Measurements from ENCODE around the gene KRTAP3-3. TPM values are rescaled to one million over a fixed set of nuclear protein-coding genes. Genes with fewer than 3 reads are reported as not detected.
"Not testable (repeated sequence)": the region's sequence is repeated elsewhere in the genome, so short reads cannot be mapped to it uniquely, and the experiment has no call there.

The KRTAP3-3 gene
- total RNA-seq, 1 experiment from 2014 or later, result not detected

DNA sequence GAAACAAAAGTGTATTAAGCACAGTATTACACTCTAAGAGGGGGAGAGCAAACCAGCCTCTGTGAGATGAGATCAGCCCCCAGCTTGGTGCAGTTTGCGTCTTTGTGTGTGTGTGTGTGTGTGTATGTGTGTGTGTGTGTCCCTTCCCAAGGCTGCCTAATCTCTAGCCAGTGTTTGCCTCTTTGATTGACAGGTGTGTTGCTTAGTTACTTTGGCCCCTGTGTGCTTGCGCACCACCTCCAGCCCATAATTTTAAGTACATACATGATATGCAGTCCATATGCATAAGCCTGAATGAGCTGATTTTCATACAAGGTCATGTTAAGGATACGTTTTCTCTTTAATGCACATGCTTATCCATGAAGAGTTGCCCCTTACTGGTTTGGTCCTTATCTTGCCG is 7.8 kb upstream of the KRTAP3-3 start:
- Histone ChIP-seq H4K20me1 (ENCODE audit: insufficient read depth, low read depth, low read length) (no peaks in the 10 kb centered on the region), H3K4me1 (ENCODE audit: low read length) (no peaks in the 10 kb centered on the region), H3K27ac (ENCODE audit: low read length) (no peak overlapping the region), H2AFZ (ENCODE audit: low read length) (no peak overlapping the region), H3K27me3 (ENCODE audit: low read length) (no peaks in the 10 kb centered on the region), H3K36me3 (ENCODE audit: insufficient read depth, low read length) (no peaks in the 10 kb centered on the region), H3K9ac (ENCODE audit: low read length) (no peak overlapping the region), H3K9me2 (replicated peaks; ENCODE audit: insufficient read depth, low read length) (no peaks in the 10 kb centered on the region), H3K9me3 (ENCODE audit: low read length) (no peaks in the 10 kb centered on the region), H3K79me2 (ENCODE audit: low read length) (no peaks in the 10 kb centered on the region), H3K4me3 (ENCODE audit: low read length) (no peak overlapping the region), H3K4me2 (ENCODE audit: low read depth, low read length, poor library complexity, severe bottlenecking) (no peak overlapping the region)
- no peak for DNase-seq

GRCh38 chr17:40999563-40999962 is 5.6 kb upstream of the KRTAP3-3 start, which contains the start of gene KRTAP3-2:
KRTAP3-2 (minus strand) TSS chr17:40999906; CDS start chr17:40999853, 53 bp downstream.
- H3K9me3 ChIP-seq (ENCODE audit: low read length); H4K20me1 ChIP-seq (ENCODE audit: insufficient read depth, low read depth, low read length); H3K36me3 ChIP-seq (ENCODE audit: insufficient read depth, low read length); H3K4me3 ChIP-seq (ENCODE audit: low read length); H2AFZ ChIP-seq (ENCODE audit: low read length); H3K9ac ChIP-seq (ENCODE audit: low read length); H3K4me1 ChIP-seq (ENCODE audit: low read length); H3K27ac ChIP-seq (ENCODE audit: low read length); H3K27me3 ChIP-seq (ENCODE audit: low read length); H3K79me2 ChIP-seq (ENCODE audit: low read length); H3K4me2 ChIP-seq (ENCODE audit: low read depth, low read length, poor library complexity, severe bottlenecking); DNase-seq; H3K9me2 ChIP-seq (replicated peaks; ENCODE audit: insufficient read depth, low read length): not testable (repeated sequence)

DNA sequence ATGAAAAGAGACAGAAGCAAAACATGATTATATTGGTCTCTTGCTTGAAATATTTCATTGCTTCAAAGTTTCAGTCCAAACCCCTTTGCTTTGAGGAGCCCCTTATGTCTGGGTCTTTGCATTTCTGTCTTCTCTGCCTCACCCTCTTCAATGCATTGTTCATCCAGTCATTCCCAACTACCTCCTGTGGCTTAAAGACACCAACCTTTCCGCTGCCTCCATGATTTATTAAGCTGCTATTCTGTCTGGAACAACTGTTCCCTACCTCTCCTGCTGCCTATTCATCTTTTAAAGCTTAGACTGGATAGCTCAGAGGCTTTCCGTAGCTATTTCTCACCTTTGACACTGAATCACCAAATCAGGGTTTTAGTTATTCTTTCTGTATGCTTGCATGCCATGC is 3.4 kb upstream of the KRTAP3-3 start:
- no peak for DNase-seq
- Histone ChIP-seq H2AFZ (ENCODE audit: low read length) (no peak overlapping the region), H3K4me3 (ENCODE audit: low read length) (no peak overlapping the region), H3K9ac (ENCODE audit: low read length) (no peak overlapping the region), H3K36me3 (ENCODE audit: insufficient read depth, low read length) (no peaks in the 10 kb centered on the region), H4K20me1 (ENCODE audit: insufficient read depth, low read depth, low read length) (no peaks in the 10 kb centered on the region), H3K27me3 (ENCODE audit: low read length) (no peaks in the 10 kb centered on the region; the same call in 1 of the 2 replicates), H3K79me2 (ENCODE audit: low read length) (no peaks in the 10 kb centered on the region), H3K4me2 (ENCODE audit: low read depth, low read length, poor library complexity, severe bottlenecking) (no peak overlapping the region), H3K4me1 (ENCODE audit: low read length) (no peaks in the 10 kb centered on the region), H3K9me2 (replicated peaks; ENCODE audit: insufficient read depth, low read length) (no peaks in the 10 kb centered on the region), H3K9me3 (ENCODE audit: low read length) (no peaks in the 10 kb centered on the region), H3K27ac (ENCODE audit: low read length) (no peak overlapping the region)

DNA sequence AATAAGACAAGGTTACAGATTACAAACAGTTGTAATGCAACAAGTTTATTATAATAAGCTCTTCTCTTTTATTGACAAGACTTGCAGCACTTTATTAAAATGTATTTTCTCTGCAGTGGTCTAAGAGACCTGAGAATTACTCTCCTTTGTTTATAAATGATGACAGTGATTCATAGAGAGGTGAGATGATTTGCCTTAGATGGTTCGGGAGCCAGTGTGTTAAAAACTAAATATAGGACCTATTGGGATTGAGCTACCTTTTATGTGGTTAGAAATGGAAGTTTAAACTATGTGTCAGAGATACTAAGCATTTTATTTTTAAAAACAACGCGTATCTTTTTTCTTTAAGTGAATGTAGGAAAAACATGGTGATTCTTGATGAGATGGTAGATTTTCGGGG is 2.9 kb upstream of the KRTAP3-3 start:
- H3K9me2 ChIP-seq (replicated peaks; ENCODE audit: insufficient read depth, low read length), result no peaks in the 10 kb centered on the region
- DNase-seq, result no peak
- no peaks in the 10 kb centered on the region for H3K79me2 ChIP-seq (ENCODE audit: low read length)
- no peaks in the 10 kb centered on the region for H4K20me1 ChIP-seq (ENCODE audit: insufficient read depth, low read depth, low read length)
- no peak overlapping the region for H3K4me2 ChIP-seq (ENCODE audit: low read depth, low read length, poor library complexity, severe bottlenecking)
- no peak overlapping the region for H2AFZ ChIP-seq (ENCODE audit: low read length)
- H3K27ac ChIP-seq (ENCODE audit: low read length), result no peak overlapping the region
- no peak overlapping the region for H3K4me3 ChIP-seq (ENCODE audit: low read length)
- no peaks in the 10 kb centered on the region for H3K9me3 ChIP-seq (ENCODE audit: low read length)
- H3K27me3 ChIP-seq (ENCODE audit: low read length), result no peaks in the 10 kb centered on the region; the same call in 1 of the 2 replicates
- H3K4me1 ChIP-seq (ENCODE audit: low read length), result no peaks in the 10 kb centered on the region
- H3K36me3 ChIP-seq (ENCODE audit: insufficient read depth, low read length), result no peaks in the 10 kb centered on the region
- no peak overlapping the region for H3K9ac ChIP-seq (ENCODE audit: low read length)

DNA sequence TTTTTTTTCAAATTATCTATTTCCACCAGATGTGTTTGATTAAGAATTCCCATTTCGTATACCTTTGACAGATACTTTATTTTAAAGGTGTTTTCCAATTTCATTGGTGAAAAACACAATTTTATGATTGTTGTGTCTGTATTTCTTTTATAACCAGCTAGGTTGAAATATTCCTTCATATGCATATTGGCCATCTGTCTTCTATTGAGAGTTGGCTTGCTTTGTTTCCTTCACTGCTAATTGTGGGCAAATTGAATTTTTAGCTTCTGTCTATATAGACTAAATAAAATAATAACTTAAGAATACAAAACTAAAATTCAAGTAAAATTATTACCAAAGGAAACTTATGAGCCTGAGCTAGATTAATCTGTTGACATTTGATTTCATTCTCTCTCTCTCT is 1.2 kb upstream of the KRTAP3-3 start:
- Histone ChIP-seq H3K79me2 (ENCODE audit: low read length) (no peaks in the 10 kb centered on the region), H3K36me3 (ENCODE audit: insufficient read depth, low read length) (no peaks in the 10 kb centered on the region), H3K4me1 (ENCODE audit: low read length) (no peaks in the 10 kb centered on the region), H4K20me1 (ENCODE audit: insufficient read depth, low read depth, low read length) (no peaks in the 10 kb centered on the region), H3K4me2 (ENCODE audit: low read depth, low read length, poor library complexity, severe bottlenecking) (no peak overlapping the region), H3K27ac (ENCODE audit: low read length) (no peak overlapping the region), H3K4me3 (ENCODE audit: low read length) (no peak overlapping the region), H3K9me3 (ENCODE audit: low read length) (no peaks in the 10 kb centered on the region), H3K9me2 (replicated peaks; ENCODE audit: insufficient read depth, low read length) (no peaks in the 10 kb centered on the region), H2AFZ (ENCODE audit: low read length) (no peak overlapping the region), H3K9ac (ENCODE audit: low read length) (no peak overlapping the region), H3K27me3 (ENCODE audit: low read length) (no peaks in the 10 kb centered on the region; the same call in 1 of the 2 replicates)
- no peak for DNase-seq

GRCh38 chr17:40993084-40993483 is 880 bp downstream of the KRTAP3-3 start:
- no peak overlapping the region for H3K4me2 ChIP-seq (ENCODE audit: low read depth, low read length, poor library complexity, severe bottlenecking)
- no peak overlapping the region for H3K4me3 ChIP-seq (ENCODE audit: low read length)
- H3K9ac ChIP-seq (ENCODE audit: low read length), result no peak overlapping the region
- no peak overlapping the region for H3K27ac ChIP-seq (ENCODE audit: low read length)
- H3K36me3 ChIP-seq (ENCODE audit: insufficient read depth, low read length), result no peaks in the 10 kb centered on the region
- H3K27me3 ChIP-seq (ENCODE audit: low read length), result no peaks in the 10 kb centered on the region; the same call in 1 of the 2 replicates
- H3K79me2 ChIP-seq (ENCODE audit: low read length), result no peaks in the 10 kb centered on the region
- no peaks in the 10 kb centered on the region for H3K9me2 ChIP-seq (replicated peaks; ENCODE audit: insufficient read depth, low read length)
- H2AFZ ChIP-seq (ENCODE audit: low read length), result no peak overlapping the region
- no peak for DNase-seq
- H4K20me1 ChIP-seq (ENCODE audit: insufficient read depth, low read depth, low read length), result no peaks in the 10 kb centered on the region
- H3K4me1 ChIP-seq (ENCODE audit: low read length), result no peaks in the 10 kb centered on the region
- H3K9me3 ChIP-seq (ENCODE audit: low read length), result no peaks in the 10 kb centered on the region

GRCh38 chr17:40992666-40993065 is 1.3 kb downstream of the KRTAP3-3 start:
- no peaks in the 10 kb centered on the region; the same call in 1 of the 2 replicates for H3K27me3 ChIP-seq (ENCODE audit: low read length)
- H4K20me1 ChIP-seq (ENCODE audit: insufficient read depth, low read depth, low read length), result no peaks in the 10 kb centered on the region
- H3K9ac ChIP-seq (ENCODE audit: low read length), result no peak overlapping the region
- H3K4me2 ChIP-seq (ENCODE audit: low read depth, low read length, poor library complexity, severe bottlenecking), result no peak overlapping the region
- no peak overlapping the region for H2AFZ ChIP-seq (ENCODE audit: low read length)
- H3K4me3 ChIP-seq (ENCODE audit: low read length), result no peak overlapping the region
- H3K79me2 ChIP-seq (ENCODE audit: low read length), result no peaks in the 10 kb centered on the region
- H3K9me3 ChIP-seq (ENCODE audit: low read length), result no peaks in the 10 kb centered on the region
- no peak for DNase-seq
- no peaks in the 10 kb centered on the region for H3K9me2 ChIP-seq (replicated peaks; ENCODE audit: insufficient read depth, low read length)
- no peak overlapping the region for H3K27ac ChIP-seq (ENCODE audit: low read length)
- no peaks in the 10 kb centered on the region for H3K4me1 ChIP-seq (ENCODE audit: low read length)
- no peaks in the 10 kb centered on the region for H3K36me3 ChIP-seq (ENCODE audit: insufficient read depth, low read length)

DNA sequence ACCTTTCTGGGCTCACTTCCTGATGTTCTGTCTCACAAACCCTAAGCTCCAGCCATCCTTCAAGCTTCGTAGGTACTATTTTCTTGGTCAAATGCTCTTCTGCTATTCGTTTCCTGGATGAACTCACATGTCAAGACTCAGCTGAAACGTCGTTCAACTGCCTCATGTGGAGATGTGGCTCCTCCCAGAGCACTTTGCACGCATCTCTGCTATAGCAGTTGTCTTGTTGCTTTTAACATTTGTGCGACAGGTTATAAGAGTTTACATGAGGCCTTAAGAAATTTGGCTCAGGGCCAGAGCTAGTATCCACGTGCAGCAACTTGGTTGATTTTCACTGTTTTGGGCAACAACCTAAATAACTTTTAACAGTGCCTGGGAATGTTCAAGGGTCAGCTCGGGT is 7.0 kb downstream of the KRTAP3-3 start:
- Histone ChIP-seq H3K79me2 (ENCODE audit: low read length) (no peaks in the 10 kb centered on the region), H3K27ac (ENCODE audit: low read length) (no peak overlapping the region), H3K4me2 (ENCODE audit: low read depth, low read length, poor library complexity, severe bottlenecking) (no peak overlapping the region), H3K9me2 (replicated peaks; ENCODE audit: insufficient read depth, low read length) (no peaks in the 10 kb centered on the region), H3K9me3 (ENCODE audit: low read length) (no peaks in the 10 kb centered on the region), H3K36me3 (ENCODE audit: insufficient read depth, low read length) (no peaks in the 10 kb centered on the region), H3K9ac (ENCODE audit: low read length) (no peak overlapping the region), H4K20me1 (ENCODE audit: insufficient read depth, low read depth, low read length) (no peaks in the 10 kb centered on the region), H3K4me1 (ENCODE audit: low read length) (no peaks in the 10 kb centered on the region), H3K27me3 (ENCODE audit: low read length) (no peaks in the 10 kb centered on the region), H2AFZ (ENCODE audit: low read length) (no peak overlapping the region), H3K4me3 (ENCODE audit: low read length) (no peak overlapping the region)
- DNase-seq, result no peak

DNA sequence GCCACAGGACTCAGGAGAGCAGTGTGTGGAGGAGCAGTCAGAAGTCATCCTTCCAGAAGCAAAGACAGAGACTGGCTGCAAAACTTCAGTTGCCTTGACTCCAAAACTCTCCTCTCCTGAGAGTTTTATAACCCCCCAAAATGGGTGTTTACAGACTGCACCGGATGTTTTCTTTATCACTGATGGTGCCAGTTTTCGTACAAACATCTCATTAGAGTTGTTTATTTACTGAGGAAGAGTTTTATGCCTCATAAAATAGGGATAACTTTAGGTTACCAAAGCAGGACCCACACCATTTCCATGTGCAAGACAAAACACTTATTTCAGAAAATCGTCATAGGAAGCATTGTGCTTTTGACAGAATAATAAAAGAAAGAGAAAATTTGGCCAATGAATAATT is 9.7 kb downstream of the KRTAP3-3 start, which contains the start of gene KRT40:
KRT40 (minus strand) TSS at position 101 of the 400 bp plus-strand sequence; CDS start at position 48, 53 bp downstream.
- no peak within 1 kb of the TSS for H3K4me2 ChIP-seq (ENCODE audit: low read depth, low read length, poor library complexity, severe bottlenecking)
- H3K4me3 ChIP-seq (ENCODE audit: low read length), result no peak within 1 kb of the TSS
- no peak for DNase-seq
- H3K4me1 ChIP-seq (ENCODE audit: low read length), result no peaks in the 10 kb centered on the region
- no peak within 1 kb of the TSS for H3K27ac ChIP-seq (ENCODE audit: low read length)
- H3K27me3 ChIP-seq (ENCODE audit: low read length), result no peaks in the 10 kb centered on the region
- no peaks in the 10 kb centered on the region for H3K79me2 ChIP-seq (ENCODE audit: low read length)
- H4K20me1 ChIP-seq (ENCODE audit: insufficient read depth, low read depth, low read length), result no peaks in the 10 kb centered on the region
- H2AFZ ChIP-seq (ENCODE audit: low read length), result no peak within 1 kb of the TSS
- H3K36me3 ChIP-seq (ENCODE audit: insufficient read depth, low read length), result no peaks in the 10 kb centered on the region
- no peaks in the 10 kb centered on the region for H3K9me3 ChIP-seq (ENCODE audit: low read length)
- H3K9me2 ChIP-seq (replicated peaks; ENCODE audit: insufficient read depth, low read length), result no peaks in the 10 kb centered on the region
- H3K9ac ChIP-seq (ENCODE audit: low read length), result no peak within 1 kb of the TSS

Data from Karpas-422 (cell line).